HG02970 (cell line): ENCODE data around the gene PPFIBP1.
"Not testable (repeated sequence)": the region's sequence is repeated elsewhere in the genome, so short reads cannot be mapped to it uniquely, and the experiment has no call there.

Experiments used
- ATAC-seq: cut with Tn5 transposase; IDR thresholded peaks from one replicate; pipeline ENCODE4 v1.9.1; 2021; ENCODE audit warnings: mild to moderate bottlenecking, moderate library complexity, moderate number of reproducible peaks; ENCODE audit not compliant: unreplicated experiment, low FRiP score

The PPFIBP1 gene

GRCh38 chr12:27539191-27539631, 15.2 kb downstream of the PPFIBP1 start:
- no peak for ATAC-seq

GRCh38 chr12:27541031-27541719, 17.2 kb downstream of the PPFIBP1 start:
- ATAC-seq, result no peak

- ATAC-seq, result no peak
These were observed 18.6 kb downstream of the PPFIBP1 start for GRCh38 chr12:27542628-27543027.

- not testable (repeated sequence) for ATAC-seq
These were observed 20.9 kb downstream of the PPFIBP1 start for GRCh38 chr12:27544858-27545257.

GRCh38 chr12:27545665-27546064, 21.7 kb downstream of the PPFIBP1 start:
- no peak for ATAC-seq

GRCh38 chr12:27547592-27547991, 23.6 kb downstream of the PPFIBP1 start:
- ATAC-seq, result no peak

- no peak for ATAC-seq
These were observed 24.5 kb downstream of the PPFIBP1 start for GRCh38 chr12:27548301-27549199.

GRCh38 chr12:27549236-27549800, 25.3 kb downstream of the PPFIBP1 start:
- ATAC-seq, result no peak

- ATAC-seq, result no peak
These were observed 26.0 kb downstream of the PPFIBP1 start for GRCh38 chr12:27549801-27550652.

GRCh38 chr12:27550653-27550975, 26.6 kb downstream of the PPFIBP1 start:
- no peak for ATAC-seq

GRCh38 chr12:27551172-27551840, 27.3 kb downstream of the PPFIBP1 start:
- ATAC-seq, result no peak

GRCh38 chr12:27552235-27552634, 28.2 kb downstream of the PPFIBP1 start:
- no peak for ATAC-seq

GRCh38 chr12:27552886-27553560, 29.0 kb downstream of the PPFIBP1 start:
- no peak for ATAC-seq

- no peak for ATAC-seq
These were observed 29.9 kb downstream of the PPFIBP1 start for GRCh38 chr12:27553941-27554340.

GRCh38 chr12:27554421-27555186, 30.6 kb downstream of the PPFIBP1 start:
- ATAC-seq, result no peak

GRCh38 chr12:27555361-27555760, 31.4 kb downstream of the PPFIBP1 start:
- no peak for ATAC-seq

- no peak for ATAC-seq
These were observed 32.1 kb downstream of the PPFIBP1 start for GRCh38 chr12:27555925-27556778.

- ATAC-seq, result no peak
These were observed 36.1 kb downstream of the PPFIBP1 start for GRCh38 chr12:27560126-27560525.
